SU-DHL-6 (cell line): ENCODE measurements around the gene OR2V2.

ENCODE experiments used
- H2AFZ ChIP-seq: fragments of 200-600 bp; sonication (generic); 2 replicates; pipeline ENCODE4 v1.6.1; 2014; ENCODE audit warnings: low read depth, mild to moderate bottlenecking, moderate library complexity, mixed read lengths, antibody characterized with exemption, low read length; ENCODE audit not compliant: severe bottlenecking
- H3F3A ChIP-seq: fragments of 200-600 bp; shearing (Covaris generic); 2 replicates; pipeline ENCODE4 v1.6.0; 2016; ENCODE audit warnings: antibody characterized with exemption, mild to moderate bottlenecking; ENCODE audit not compliant: insufficient read depth
- H3K27ac ChIP-seq: fragments of 200-600 bp; sonication (generic); 2 replicates; pipeline ENCODE4 v1.5.1; 2016; ENCODE audit warnings: low read depth, mild to moderate bottlenecking, low read length, moderate library complexity, mixed read lengths
- H3K27me3 ChIP-seq: fragments of 200-600 bp; sonication (generic), shearing (Covaris generic); 2 replicates; pipeline ENCODE4 v1.6.0; 2014; ENCODE audit warnings: mild to moderate bottlenecking, low read length
- H3K36me3 ChIP-seq: fragments of 200-600 bp; sonication (generic); 2 replicates; pipeline ENCODE4 v1.6.1; 2014; ENCODE audit warnings: mild to moderate bottlenecking, low read length, mixed read lengths
- H3K4me2 ChIP-seq: fragments of 300-600, 200-600 bp; shearing (Covaris generic), sonication (generic); 2 replicates; pipeline ENCODE4 v1.6.0; 2014; ENCODE audit warnings: low read length, low read depth, mild to moderate bottlenecking; ENCODE audit not compliant: poor library complexity, severe bottlenecking
- H3K4me3 ChIP-seq: fragments of 200-600 bp; sonication (generic); 2 replicates; pipeline ENCODE4 v1.5.1; 2014; ENCODE audit warnings: antibody characterized with exemption, low read length, mild to moderate bottlenecking, mixed read lengths; ENCODE audit not compliant: insufficient read depth, poor library complexity, severe bottlenecking
- H3K79me2 ChIP-seq: fragments of 200-600 bp; sonication (generic); 2 replicates; pipeline ENCODE4 v1.6.1; 2014; ENCODE audit warnings: mild to moderate bottlenecking, low read length, moderate library complexity; ENCODE audit not compliant: insufficient read depth
- H3K9ac ChIP-seq: fragments of 200-600 bp; sonication (generic); 2 replicates; pipeline ENCODE4 v1.7.0; 2014; ENCODE audit warnings: mild to moderate bottlenecking, low read length
- H3K9me2 ChIP-seq: fragments of 200-600 bp; sonication (generic); replicated peaks from 2 replicates; pipeline ENCODE4 v1.6.1; 2014; ENCODE audit warnings: low read length; ENCODE audit not compliant: insufficient read depth
- H3K9me3 ChIP-seq: fragments of 200-600 bp; sonication (generic); 2 replicates; pipeline ENCODE4 v1.6.1; 2014; ENCODE audit warnings: low read length, mixed read lengths; ENCODE audit not compliant: insufficient read depth
- H4K20me1 ChIP-seq: fragments of 200-600 bp; sonication (generic); 2 replicates; pipeline ENCODE4 v1.6.1; 2014; ENCODE audit warnings: low read depth, mild to moderate bottlenecking, antibody characterized with exemption, low read length, moderate library complexity, mixed read lengths
- EZH2phosphoT487 ChIP-seq: fragments of 200-600 bp; sonication (generic), shearing (Covaris generic); conservative IDR thresholded peaks from 2 replicates; pipeline ENCODE4 v1.6.1; 2018; ENCODE audit warnings: mild to moderate bottlenecking, antibody characterized with exemption, low read length, moderate library complexity, mixed read lengths
- TF ChIP-seq, protein P1 (sequence below): fragments of 200-600 bp; sonication (generic); IDR thresholded peaks from one replicate; pipeline ENCODE4 v1.5.1; 2017; ENCODE audit warnings: antibody characterized with exemption, mild to moderate bottlenecking, low read length, moderate library complexity; ENCODE audit not compliant: insufficient read depth, poor library complexity, severe bottlenecking

OR2V2 gene

GRCh38 chr5:181119105-181119504 is 28.3 kb upstream of the OR2V2 start:
- no peaks in the 10 kb centered on the region for H3K9me3 ChIP-seq
- no peaks in the 10 kb centered on the region for H4K20me1 ChIP-seq
- H2AFZ ChIP-seq, result no peak overlapping the region
- H3K27me3 ChIP-seq, result no peaks in the 10 kb centered on the region
- no peak overlapping the region for H3K4me2 ChIP-seq
- H3K9ac ChIP-seq, result no peak overlapping the region
- H3F3A ChIP-seq, result no peaks in the 10 kb centered on the region
- no peaks in the 10 kb centered on the region for H3K36me3 ChIP-seq
- H3K9me2 ChIP-seq, result no peaks in the 10 kb centered on the region
- no peak overlapping the region for H3K27ac ChIP-seq
- TF ChIP-seq EZH2phosphoT487, result no peak
- TF ChIP-seq, protein P1, sequence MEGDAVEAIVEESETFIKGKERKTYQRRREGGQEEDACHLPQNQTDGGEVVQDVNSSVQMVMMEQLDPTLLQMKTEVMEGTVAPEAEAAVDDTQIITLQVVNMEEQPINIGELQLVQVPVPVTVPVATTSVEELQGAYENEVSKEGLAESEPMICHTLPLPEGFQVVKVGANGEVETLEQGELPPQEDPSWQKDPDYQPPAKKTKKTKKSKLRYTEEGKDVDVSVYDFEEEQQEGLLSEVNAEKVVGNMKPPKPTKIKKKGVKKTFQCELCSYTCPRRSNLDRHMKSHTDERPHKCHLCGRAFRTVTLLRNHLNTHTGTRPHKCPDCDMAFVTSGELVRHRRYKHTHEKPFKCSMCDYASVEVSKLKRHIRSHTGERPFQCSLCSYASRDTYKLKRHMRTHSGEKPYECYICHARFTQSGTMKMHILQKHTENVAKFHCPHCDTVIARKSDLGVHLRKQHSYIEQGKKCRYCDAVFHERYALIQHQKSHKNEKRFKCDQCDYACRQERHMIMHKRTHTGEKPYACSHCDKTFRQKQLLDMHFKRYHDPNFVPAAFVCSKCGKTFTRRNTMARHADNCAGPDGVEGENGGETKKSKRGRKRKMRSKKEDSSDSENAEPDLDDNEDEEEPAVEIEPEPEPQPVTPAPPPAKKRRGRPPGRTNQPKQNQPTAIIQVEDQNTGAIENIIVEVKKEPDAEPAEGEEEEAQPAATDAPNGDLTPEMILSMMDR, result no peak
- no peak overlapping the region for H3K4me3 ChIP-seq
- no peaks in the 10 kb centered on the region for H3K79me2 ChIP-seq

DNA sequence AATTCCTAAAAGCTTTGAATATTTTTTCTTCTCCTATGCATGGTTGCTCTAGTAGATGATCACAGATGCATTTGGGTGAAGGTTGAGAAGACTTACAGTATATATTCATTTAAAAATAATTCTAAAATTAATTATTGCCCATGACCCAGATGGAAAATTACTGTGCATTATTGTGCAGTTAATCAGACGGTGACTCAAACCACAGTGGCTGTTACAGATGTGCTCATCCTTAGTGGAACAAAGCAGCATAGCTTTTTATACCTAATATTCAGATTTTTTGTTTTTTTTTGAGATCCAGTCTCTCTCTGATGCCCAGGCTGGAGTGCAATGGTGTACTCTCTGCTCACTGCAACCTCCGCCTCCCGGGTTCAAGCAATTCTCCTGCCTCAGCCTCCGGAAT is 27.1 kb upstream of the OR2V2 start:
- H3F3A ChIP-seq, result no peaks in the 10 kb centered on the region
- no peak overlapping the region for H2AFZ ChIP-seq
- H3K27ac ChIP-seq, result no peak overlapping the region
- H3K79me2 ChIP-seq, result no peaks in the 10 kb centered on the region
- no peak overlapping the region for H3K9ac ChIP-seq
- no peak overlapping the region for H3K4me3 ChIP-seq
- H3K4me2 ChIP-seq, result no peak overlapping the region
- no peaks in the 10 kb centered on the region for H3K27me3 ChIP-seq
- H3K9me3 ChIP-seq, result no peaks in the 10 kb centered on the region
- H3K9me2 ChIP-seq, result no peaks in the 10 kb centered on the region
- TF ChIP-seq, protein P1, result no peak
- no peak for TF ChIP-seq EZH2phosphoT487
- H3K36me3 ChIP-seq, result no peaks in the 10 kb centered on the region
- H4K20me1 ChIP-seq, result no peaks in the 10 kb centered on the region

- Histone ChIP-seq H3F3A (no peaks in the 10 kb centered on the region), H3K4me3 (no peak overlapping the region), H3K9ac (no peak overlapping the region), H3K79me2 (no peaks in the 10 kb centered on the region), H3K36me3 (no peaks in the 10 kb centered on the region), H3K4me2 (no peak overlapping the region), H3K9me2 (no peaks in the 10 kb centered on the region), H3K27ac (no peak overlapping the region), H4K20me1 (no peaks in the 10 kb centered on the region), H2AFZ (no peak overlapping the region), H3K9me3 (no peaks in the 10 kb centered on the region), H3K27me3 (no peaks in the 10 kb centered on the region)
- TF ChIP-seq EZH2phosphoT487, result no peak
- TF ChIP-seq, protein P1, result no peak
These were observed 26.6 kb upstream of the OR2V2 start for GRCh38 chr5:181120761-181121160.
